ENCODE results near the gene FGF14. TPM values are rescaled to one million over a fixed set of nuclear protein-coding genes. Genes with fewer than 3 reads are reported as not detected.

The FGF14 gene
- total and polyA plus RNA-seq, 4 experiments from 2014 or later: 0.33 to 0.55 (median 0.35) TPM; not detected in 1

- H3K27me3 ChIP-seq (ENCODE audit: insufficient read depth, low read length): no peaks in the 10 kb centered on the region
- peaks cover 3 to 4% of the 10 kb centered on the region in 2 donors for H3K27me3 Mint-ChIP-seq
- no peak for DNase-seq
- intact Hi-C loops (cut with micrococcal nuclease): no loop called here
- H3K4me1 ChIP-seq (ENCODE audit: insufficient read depth, low read length): no peaks in the 10 kb centered on the region
- no peaks in the 10 kb centered on the region for H3K36me3 ChIP-seq (ENCODE audit: insufficient read depth, low read length)
- H3K4me3 ChIP-seq (ENCODE audit: low read length in 2 of 2): no peak overlapping the region
- no peak overlapping the region for H3K27ac Mint-ChIP-seq
- ChIA-PET POLR2A (ENCODE audit: partially characterized antibody) (no interaction called here), CTCF (ENCODE audit: partially characterized antibody) (no interaction called here)
- no peaks in the 10 kb centered on the region for H3K9me3 ChIP-seq (ENCODE audit: control insufficient read depth in 1 of 2, low read length in 2 of 2)
- H3K4me1 Mint-ChIP-seq: no peaks in the 10 kb centered on the region
- H3K36me3 Mint-ChIP-seq: no peaks in the 10 kb centered on the region
- peaks cover 0 to 5% (median 0%) of the 10 kb centered on the region in 8 donors for H3K9me3 Mint-ChIP-seq
- no peak overlapping the region for H3K27ac ChIP-seq (ENCODE audit: low read depth, low read length)
- H3K4me3 Mint-ChIP-seq: no peak overlapping the region
Observed at GRCh38 chr13:102220681-102221228, 181.1 kb downstream of the FGF14 start.

GRCh38 chr13:102214956-102215355, 186.9 kb downstream of the FGF14 start:
- H3K27me3 ChIP-seq (ENCODE audit: insufficient read depth, low read length): no peaks in the 10 kb centered on the region
- H3K27ac Mint-ChIP-seq: no peak overlapping the region
- peaks cover 3 to 4% of the 10 kb centered on the region in 2 donors for H3K27me3 Mint-ChIP-seq
- peaks cover 0 to 5% (median 0%) of the 10 kb centered on the region in 8 donors for H3K9me3 Mint-ChIP-seq
- DNase-seq: no peak
- no peak overlapping the region for H3K4me3 Mint-ChIP-seq
- no peaks in the 10 kb centered on the region for H3K9me3 ChIP-seq (ENCODE audit: control insufficient read depth in 1 of 2, low read length in 2 of 2)
- ChIA-PET CTCF (ENCODE audit: partially characterized antibody) (no interaction called here), POLR2A (ENCODE audit: partially characterized antibody) (no interaction called here)
- no peak overlapping the region for H3K4me3 ChIP-seq (ENCODE audit: low read length in 2 of 2)
- intact Hi-C loops (cut with micrococcal nuclease): no loop called here
- no peaks in the 10 kb centered on the region for H3K4me1 ChIP-seq (ENCODE audit: insufficient read depth, low read length)
- H3K27ac ChIP-seq (ENCODE audit: low read depth, low read length): no peak overlapping the region
- no peaks in the 10 kb centered on the region for H3K4me1 Mint-ChIP-seq
- H3K36me3 ChIP-seq (ENCODE audit: insufficient read depth, low read length): no peaks in the 10 kb centered on the region
- no peaks in the 10 kb centered on the region for H3K36me3 Mint-ChIP-seq

- CTCF ChIA-PET (ENCODE audit: partially characterized antibody): no interaction called here
- Mint-ChIP-seq H3K9me3 (peaks cover 0 to 5% (median 0%) of the 10 kb centered on the region in 8 donors), H3K27me3 (peaks cover 3% of the 10 kb centered on the region in 2 donors), H3K4me3 (no peak overlapping the region), H3K4me1 (no peaks in the 10 kb centered on the region), H3K36me3 (no peaks in the 10 kb centered on the region), H3K27ac (no peak overlapping the region)
- POLR2A ChIA-PET (ENCODE audit: partially characterized antibody): no interaction called here
- no peaks in the 10 kb centered on the region for H3K27me3 ChIP-seq (ENCODE audit: insufficient read depth, low read length)
- H3K36me3 ChIP-seq (ENCODE audit: insufficient read depth, low read length): no peaks in the 10 kb centered on the region
- no peak overlapping the region for H3K4me3 ChIP-seq (ENCODE audit: low read length in 2 of 2)
- intact Hi-C loops (cut with micrococcal nuclease): no loop called here
- no peak overlapping the region for H3K27ac ChIP-seq (ENCODE audit: low read depth, low read length)
- H3K4me1 ChIP-seq (ENCODE audit: insufficient read depth, low read length): no peaks in the 10 kb centered on the region
- DNase-seq: no peak
- no peaks in the 10 kb centered on the region for H3K9me3 ChIP-seq (ENCODE audit: control insufficient read depth in 1 of 2, low read length in 2 of 2)
Observed at GRCh38 chr13:102212729-102213128, 189.1 kb downstream of the FGF14 start.

GRCh38 chr13:102208347-102208746, 193.5 kb downstream of the FGF14 start:
- ChIA-PET POLR2A (ENCODE audit: partially characterized antibody) (no interaction called here), CTCF (ENCODE audit: partially characterized antibody) (no interaction called here)
- Mint-ChIP-seq H3K9me3 (no peaks in the 10 kb centered on the region), H3K4me3 (no peak overlapping the region), H3K36me3 (no peaks in the 10 kb centered on the region), H3K27ac (no peak overlapping the region), H3K27me3 (peaks cover 3 to 4% of the 10 kb centered on the region in 2 donors), H3K4me1 (no peaks in the 10 kb centered on the region)
- no peaks in the 10 kb centered on the region for H3K4me1 ChIP-seq (ENCODE audit: insufficient read depth, low read length)
- intact Hi-C loops (cut with micrococcal nuclease): no loop called here
- no peaks in the 10 kb centered on the region for H3K9me3 ChIP-seq (ENCODE audit: control insufficient read depth in 1 of 2, low read length in 2 of 2)
- no peak overlapping the region for H3K4me3 ChIP-seq (ENCODE audit: low read length in 2 of 2)
- H3K27ac ChIP-seq (ENCODE audit: low read depth, low read length): no peak overlapping the region
- DNase-seq: no peak
- no peaks in the 10 kb centered on the region for H3K27me3 ChIP-seq (ENCODE audit: insufficient read depth, low read length)
- no peaks in the 10 kb centered on the region for H3K36me3 ChIP-seq (ENCODE audit: insufficient read depth, low read length)

GRCh38 chr13:102207680-102208342, 194.0 kb downstream of the FGF14 start:
- ChIA-PET CTCF (ENCODE audit: partially characterized antibody) (no interaction called here), POLR2A (ENCODE audit: partially characterized antibody) (no interaction called here)
- Mint-ChIP-seq H3K4me1 (no peaks in the 10 kb centered on the region), H3K36me3 (no peaks in the 10 kb centered on the region), H3K9me3 (no peaks in the 10 kb centered on the region), H3K4me3 (no peak overlapping the region), H3K27me3 (peaks cover 3 to 4% of the 10 kb centered on the region in 2 donors), H3K27ac (no peak overlapping the region)
- Histone ChIP-seq H3K4me3 (ENCODE audit: low read length in 2 of 2) (no peak overlapping the region), H3K36me3 (ENCODE audit: insufficient read depth, low read length) (no peaks in the 10 kb centered on the region), H3K27ac (ENCODE audit: low read depth, low read length) (no peak overlapping the region), H3K4me1 (ENCODE audit: insufficient read depth, low read length) (no peaks in the 10 kb centered on the region), H3K9me3 (ENCODE audit: control insufficient read depth in 1 of 2, low read length in 2 of 2) (no peaks in the 10 kb centered on the region), H3K27me3 (ENCODE audit: insufficient read depth, low read length) (no peaks in the 10 kb centered on the region)
- DNase-seq: no peak
- intact Hi-C loops (cut with micrococcal nuclease): no loop called here

GRCh38 chr13:102203718-102204117, 198.1 kb downstream of the FGF14 start:
- no peak for DNase-seq
- H3K4me1 Mint-ChIP-seq: no peaks in the 10 kb centered on the region
- H3K9me3 Mint-ChIP-seq: no peaks in the 10 kb centered on the region
- CTCF ChIA-PET (ENCODE audit: partially characterized antibody): no interaction called here
- Histone ChIP-seq H3K36me3 (ENCODE audit: insufficient read depth, low read length) (no peaks in the 10 kb centered on the region), H3K27me3 (ENCODE audit: insufficient read depth, low read length) (no peaks in the 10 kb centered on the region), H3K4me3 (ENCODE audit: low read length in 2 of 2) (no peak overlapping the region), H3K27ac (ENCODE audit: low read depth, low read length) (no peak overlapping the region), H3K9me3 (ENCODE audit: control insufficient read depth in 1 of 2, low read length in 2 of 2) (no peaks in the 10 kb centered on the region), H3K4me1 (ENCODE audit: insufficient read depth, low read length) (no peaks in the 10 kb centered on the region)
- POLR2A ChIA-PET (ENCODE audit: partially characterized antibody): no interaction called here
- H3K27me3 Mint-ChIP-seq: peaks cover 3 to 4% of the 10 kb centered on the region in 2 donors
- intact Hi-C loops (cut with micrococcal nuclease): no loop called here
- no peak overlapping the region for H3K4me3 Mint-ChIP-seq
- H3K27ac Mint-ChIP-seq: no peak overlapping the region
- no peaks in the 10 kb centered on the region for H3K36me3 Mint-ChIP-seq

- CTCF ChIA-PET (ENCODE audit: partially characterized antibody): no interaction called here
- no peak overlapping the region for H3K27ac ChIP-seq (ENCODE audit: low read depth, low read length)
- H3K4me1 ChIP-seq (ENCODE audit: insufficient read depth, low read length): no peaks in the 10 kb centered on the region
- H3K27me3 Mint-ChIP-seq: no peaks in the 10 kb centered on the region
- H3K27ac Mint-ChIP-seq: no peak overlapping the region
- H3K27me3 ChIP-seq (ENCODE audit: insufficient read depth, low read length): no peaks in the 10 kb centered on the region
- no peaks in the 10 kb centered on the region for H3K36me3 ChIP-seq (ENCODE audit: insufficient read depth, low read length)
- no peak overlapping the region for H3K4me3 ChIP-seq (ENCODE audit: low read length in 2 of 2)
- H3K4me1 Mint-ChIP-seq: no peaks in the 10 kb centered on the region
- no peak for DNase-seq
- no peak overlapping the region for H3K4me3 Mint-ChIP-seq
- POLR2A ChIA-PET (ENCODE audit: partially characterized antibody): no interaction called here
- H3K36me3 Mint-ChIP-seq: no peaks in the 10 kb centered on the region
- H3K9me3 ChIP-seq (ENCODE audit: control insufficient read depth in 1 of 2, low read length in 2 of 2): no peaks in the 10 kb centered on the region
- intact Hi-C loops (cut with micrococcal nuclease): no loop called here
- H3K9me3 Mint-ChIP-seq: no peaks in the 10 kb centered on the region
Observed at GRCh38 chr13:102198418-102199311, 203.2 kb downstream of the FGF14 start.

Data from CD4-positive, alpha-beta memory T cell (primary cell).